Measurements from ENCODE around the gene POLH. TPM values are rescaled to one million over a fixed set of nuclear protein-coding genes. Genes with fewer than 3 reads are reported as not detected.
A peak's percentile ranks its signal among the peaks of the same experiment; 100 is the strongest.
"Not testable (repeated sequence)": the region's sequence is repeated elsewhere in the genome, so short reads cannot be mapped to it uniquely, and the experiment has no call there.

The POLH gene
- total RNA-seq, 1 experiment from 2014 or later = 28.4 TPM

- no peak overlapping the region for H3K4me3 ChIP-seq (ENCODE audit: low read depth in 2 of 2, low read length in 2 of 2)
- peaks cover 2% of the 10 kb centered on the region; the same call in 1 of the 2 replicates for H3K36me3 ChIP-seq (ENCODE audit: control insufficient read depth, insufficient read depth, low read length)
- ChIA-PET POLR2A (no interaction called here), CTCF (no interaction called here)
- H3K27ac ChIP-seq (ENCODE audit: low read length) = peak overlapping the region; percentile 92
- ATAC-seq = no peak
- no peaks in the 10 kb centered on the region for H3K27me3 ChIP-seq (ENCODE audit: control insufficient read depth, insufficient read depth, low read length)
- intact Hi-C loops (cut with micrococcal nuclease; ENCODE audit: unreplicated experiment) = no loop called here
- H3K9me3 ChIP-seq (ENCODE audit: control insufficient read depth, insufficient read depth, low read depth, low read length) = no peaks in the 10 kb centered on the region
- peaks cover 26% of the 10 kb centered on the region for H3K4me1 ChIP-seq (ENCODE audit: control insufficient read depth, insufficient read depth, low read length)
- BruUV-seq (replicated peaks) = no TSS peak
- in situ Hi-C loops (cut with HindIII; ENCODE audit: low pct_unique_long_range_greater_than_20kb, low sequenced_read_pairs) = no loop called here
- TF ChIP-seq, protein P1, sequence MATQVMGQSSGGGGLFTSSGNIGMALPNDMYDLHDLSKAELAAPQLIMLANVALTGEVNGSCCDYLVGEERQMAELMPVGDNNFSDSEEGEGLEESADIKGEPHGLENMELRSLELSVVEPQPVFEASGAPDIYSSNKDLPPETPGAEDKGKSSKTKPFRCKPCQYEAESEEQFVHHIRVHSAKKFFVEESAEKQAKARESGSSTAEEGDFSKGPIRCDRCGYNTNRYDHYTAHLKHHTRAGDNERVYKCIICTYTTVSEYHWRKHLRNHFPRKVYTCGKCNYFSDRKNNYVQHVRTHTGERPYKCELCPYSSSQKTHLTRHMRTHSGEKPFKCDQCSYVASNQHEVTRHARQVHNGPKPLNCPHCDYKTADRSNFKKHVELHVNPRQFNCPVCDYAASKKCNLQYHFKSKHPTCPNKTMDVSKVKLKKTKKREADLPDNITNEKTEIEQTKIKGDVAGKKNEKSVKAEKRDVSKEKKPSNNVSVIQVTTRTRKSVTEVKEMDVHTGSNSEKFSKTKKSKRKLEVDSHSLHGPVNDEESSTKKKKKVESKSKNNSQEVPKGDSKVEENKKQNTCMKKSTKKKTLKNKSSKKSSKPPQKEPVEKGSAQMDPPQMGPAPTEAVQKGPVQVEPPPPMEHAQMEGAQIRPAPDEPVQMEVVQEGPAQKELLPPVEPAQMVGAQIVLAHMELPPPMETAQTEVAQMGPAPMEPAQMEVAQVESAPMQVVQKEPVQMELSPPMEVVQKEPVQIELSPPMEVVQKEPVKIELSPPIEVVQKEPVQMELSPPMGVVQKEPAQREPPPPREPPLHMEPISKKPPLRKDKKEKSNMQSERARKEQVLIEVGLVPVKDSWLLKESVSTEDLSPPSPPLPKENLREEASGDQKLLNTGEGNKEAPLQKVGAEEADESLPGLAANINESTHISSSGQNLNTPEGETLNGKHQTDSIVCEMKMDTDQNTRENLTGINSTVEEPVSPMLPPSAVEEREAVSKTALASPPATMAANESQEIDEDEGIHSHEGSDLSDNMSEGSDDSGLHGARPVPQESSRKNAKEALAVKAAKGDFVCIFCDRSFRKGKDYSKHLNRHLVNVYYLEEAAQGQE (IDR thresholded peaks at IDR 0.05; ENCODE audit: insufficient read depth in 1 of 2, low read depth in 2 of 2, low read length in 1 of 2) = no peak
- no peak for TF ChIP-seq SIN3A (IDR thresholded peaks at IDR 0.05; ENCODE audit: borderline replicate concordance, insufficient read depth, low read depth, low read length)
- TF ChIP-seq CTCF (IDR thresholded peaks at IDR 0.05) = no peak
- no peak for TF ChIP-seq TCF7L2 (IDR thresholded peaks at IDR 0.05; ENCODE audit: low read depth, low read length)
- no peak for TF ChIP-seq POLR2AphosphoS5 (IDR thresholded peaks at IDR 0.05; ENCODE audit: low read depth, low read length)
- DNase-seq (ENCODE audit: low read depth, low spot score) = no peak
These were observed 55.1 kb downstream of the POLH start for GRCh38 chr6:43630980-43631619.

DNA sequence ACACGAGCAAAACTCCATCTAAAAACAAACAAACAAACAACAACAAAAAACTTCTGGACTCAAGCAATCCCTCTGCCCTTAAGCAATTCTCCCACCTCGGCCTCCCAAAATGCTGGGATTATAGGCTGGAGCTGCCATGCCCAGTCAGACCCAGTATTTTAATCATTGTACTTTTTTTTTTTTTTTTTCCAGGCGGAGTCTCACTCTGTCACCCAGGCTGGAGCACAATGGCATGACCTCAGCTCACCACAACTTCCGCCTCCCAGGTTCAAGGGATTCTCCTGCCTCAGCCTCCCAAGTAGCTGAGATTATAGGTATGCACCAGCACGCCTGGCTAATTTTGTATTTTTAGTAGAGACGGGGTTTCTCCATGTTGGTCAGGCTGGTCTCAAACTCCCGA is 57.0 kb downstream of the POLH start:
- H3K27me3 ChIP-seq (ENCODE audit: control insufficient read depth, insufficient read depth, low read length); CTCF ChIA-PET; ATAC-seq; DNase-seq (ENCODE audit: low read depth, low spot score); H3K4me3 ChIP-seq (ENCODE audit: low read depth in 2 of 2, low read length in 2 of 2); H3K9me3 ChIP-seq (ENCODE audit: control insufficient read depth, insufficient read depth, low read depth, low read length); H3K27ac ChIP-seq (ENCODE audit: low read length); in situ Hi-C loops (cut with HindIII; ENCODE audit: low pct_unique_long_range_greater_than_20kb, low sequenced_read_pairs); intact Hi-C loops (cut with micrococcal nuclease; ENCODE audit: unreplicated experiment); BruUV-seq (replicated peaks); H3K36me3 ChIP-seq (ENCODE audit: control insufficient read depth, insufficient read depth, low read length): not testable (repeated sequence)
- peaks cover 20% of the 10 kb centered on the region for H3K4me1 ChIP-seq (ENCODE audit: control insufficient read depth, insufficient read depth, low read length)
- POLR2A ChIA-PET = interaction anchor here (0.7 kb wide), 1 partner anchor 961 kb away, joined by 7 read pairs; no protein-coding TSS in a partner anchor

DNA sequence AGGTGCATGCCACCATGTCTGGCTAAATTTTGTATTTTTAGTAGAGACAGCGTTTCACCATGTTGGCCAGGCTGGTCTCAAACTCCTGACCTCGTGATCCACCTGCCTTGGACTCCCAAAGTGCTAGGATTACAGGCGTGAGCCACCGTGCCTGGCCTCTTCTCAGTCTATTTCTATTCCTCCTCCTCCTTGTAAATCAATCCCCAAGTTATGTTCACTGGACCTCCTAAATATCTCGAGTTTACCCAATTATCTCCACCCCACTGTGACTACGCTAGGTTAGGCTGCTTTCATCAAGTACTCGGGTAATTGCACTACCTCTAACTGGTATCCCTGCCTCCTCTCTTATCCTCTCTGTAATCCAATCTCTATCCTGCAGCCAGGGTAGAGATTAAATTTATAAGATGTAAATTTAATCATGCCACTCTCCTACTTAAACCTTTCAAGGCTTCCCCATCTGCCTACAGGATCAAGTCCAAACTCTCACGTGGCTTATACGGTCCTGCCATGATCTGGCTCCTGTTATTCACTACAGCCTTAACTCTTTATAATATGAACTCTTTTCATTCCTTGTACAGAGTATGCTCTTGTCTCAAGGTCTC is 58.8 kb downstream of the POLH start:
- in situ Hi-C loops (cut with HindIII; ENCODE audit: low pct_unique_long_range_greater_than_20kb, low sequenced_read_pairs) = no loop called here
- BruUV-seq (replicated peaks) = no TSS peak
- H3K36me3 ChIP-seq (ENCODE audit: control insufficient read depth, insufficient read depth, low read length) = peaks cover 6% of the 10 kb centered on the region
- CTCF ChIA-PET = no interaction called here
- ATAC-seq = no peak; the same call in 1 of the 2 replicates
- DNase-seq (ENCODE audit: low read depth, low spot score) = no peak
- peaks cover 20% of the 10 kb centered on the region for H3K4me1 ChIP-seq (ENCODE audit: control insufficient read depth, insufficient read depth, low read length)
- no peaks in the 10 kb centered on the region for H3K27me3 ChIP-seq (ENCODE audit: control insufficient read depth, insufficient read depth, low read length)
- no peak for TF ChIP-seq CTCF (IDR thresholded peaks at IDR 0.05)
- no peak for TF ChIP-seq POLR2AphosphoS5 (IDR thresholded peaks at IDR 0.05; ENCODE audit: low read depth, low read length)
- TF ChIP-seq, protein P1 (IDR thresholded peaks at IDR 0.05; ENCODE audit: insufficient read depth in 1 of 2, low read depth in 2 of 2, low read length in 1 of 2) = no peak
- no peak for TF ChIP-seq SIN3A (IDR thresholded peaks at IDR 0.05; ENCODE audit: borderline replicate concordance, insufficient read depth, low read depth, low read length)
- no peak for TF ChIP-seq TCF7L2 (IDR thresholded peaks at IDR 0.05; ENCODE audit: low read depth, low read length)
- POLR2A ChIA-PET = interaction anchor here (0.5 kb wide), 2 partner anchors 59 to 70 kb away, joined by 4 read pairs; no protein-coding TSS in a partner anchor
- H3K4me3 ChIP-seq (ENCODE audit: low read depth in 2 of 2, low read length in 2 of 2) = peak overlapping the region in 1 of 2 experiments; percentile 84; a peak in 2 of 4 replicates
- H3K9me3 ChIP-seq (ENCODE audit: control insufficient read depth, insufficient read depth, low read depth, low read length) = no peaks in the 10 kb centered on the region
- intact Hi-C loops (cut with micrococcal nuclease; ENCODE audit: unreplicated experiment) = no loop called here
- H3K27ac ChIP-seq (ENCODE audit: low read length) = peak overlapping the region; percentile 95
